Right lobe of liver (tissue), 4 donors: ENCODE data around the gene THAP4.

Experiments
- CTCF ChIP-seq, 4 donors: fragments of 200-600 bp in 3 of 4; fragments of 450-650 bp in 1 of 4; IDR thresholded peaks; one replicate each; pipeline versions ENCODE4 v1.5.1 to v1.8.0; 2016 to 2022; ENCODE audit warnings: antibody characterized with exemption in 4 of 4, mild to moderate bottlenecking in 2 of 4
- POLR2A ChIP-seq: fragments of 450-650 bp; IDR thresholded peaks from one replicate; pipeline ENCODE4 v1.6.1; 2017; ENCODE audit warnings: antibody characterized with exemption, mild to moderate bottlenecking
- donor health status: DM: no; HTN: no; CAD: no.
- donor health status: DM: no; HTN: no; CAD: no.
- donor health status: DM: no; HTN: yes; CAD: no.

- TF ChIP-seq CTCF (IDR thresholded peaks at IDR 0.05): no peak
- no peak for TF ChIP-seq POLR2A
Observed at GRCh38 chr2:241649404-241649803, 12.4 kb upstream of the THAP4 start.
